ENCODE data around the gene NT5DC2.

NT5DC2 gene

GRCh38 chr3:52533623-52534280 lies at the start of gene NT5DC2:
Gene NT5DC2 (minus strand): TSS chr3:52533857. CDS start chr3:52533737, 120 bp downstream.
- peak; percentile 59 for DNase-seq

DNA sequence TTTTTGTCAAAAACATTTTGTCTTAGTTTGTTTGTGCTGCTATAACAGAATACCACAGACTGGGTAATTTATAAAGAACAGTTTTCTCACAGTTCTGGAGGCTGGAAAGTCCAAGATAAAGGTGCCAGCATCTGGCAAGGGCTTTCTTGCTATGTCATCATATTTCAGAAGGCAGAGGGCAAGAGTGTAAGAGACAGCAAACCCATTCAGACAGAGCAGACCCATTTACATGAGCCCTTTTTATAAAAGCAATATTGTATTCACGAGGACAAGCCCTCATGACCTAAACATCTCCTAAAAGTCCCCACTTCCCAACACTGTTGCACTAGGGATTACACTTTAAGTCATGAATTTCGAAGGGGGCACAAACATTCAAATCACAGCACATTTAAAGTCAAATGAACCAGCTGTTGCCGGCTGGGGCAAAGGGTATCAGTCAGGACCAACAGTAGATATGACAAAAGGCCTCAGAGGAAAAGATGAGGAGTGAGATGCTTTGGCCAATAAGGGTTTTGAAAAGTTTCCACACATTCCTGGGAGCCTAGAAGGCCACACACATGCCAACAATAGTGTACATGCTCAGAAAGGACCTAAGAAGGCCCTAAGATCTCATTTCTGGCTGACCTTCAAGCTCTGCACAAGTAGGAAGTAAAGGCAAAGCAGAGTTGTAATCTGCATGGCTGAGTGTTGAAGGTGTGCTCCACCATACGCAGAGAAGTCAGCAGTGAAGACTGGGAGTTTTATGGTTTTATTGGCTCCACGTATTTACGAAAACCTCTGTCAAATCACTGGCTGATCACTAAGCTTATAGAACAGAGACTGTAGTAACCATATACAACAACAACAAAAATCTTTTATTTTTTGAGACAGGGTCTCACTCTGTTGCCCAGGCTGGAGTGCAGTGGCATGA lies 40.7 kb upstream of the NT5DC2 start:
- no peak for DNase-seq

DNA sequence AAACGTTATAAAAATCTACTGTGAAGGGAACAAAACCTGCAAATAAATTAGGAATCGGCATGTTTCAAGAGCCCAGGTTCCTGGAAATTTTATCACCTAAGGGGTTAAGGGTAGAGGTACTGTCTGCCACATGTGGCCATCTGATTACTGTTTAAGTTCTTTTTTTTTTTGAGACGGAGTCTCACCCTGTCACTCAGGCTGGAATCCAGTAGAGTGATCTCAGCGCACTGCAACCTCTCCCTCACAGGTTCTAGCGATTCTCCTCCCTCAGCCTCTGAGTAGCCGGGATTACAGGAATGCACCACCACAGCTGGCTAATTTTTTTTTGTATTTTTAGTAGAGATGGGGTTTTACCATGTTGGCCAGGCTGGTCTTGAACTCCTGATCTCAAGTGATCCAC lies 38.6 kb upstream of the NT5DC2 start:
- DNase-seq, result no peak

- DNase-seq, result no peak
These were observed 36.4 kb upstream of the NT5DC2 start for GRCh38 chr3:52570076-52570475.

GRCh38 chr3:52568069-52568468 lies 34.4 kb upstream of the NT5DC2 start:
- no peak for DNase-seq

DNA sequence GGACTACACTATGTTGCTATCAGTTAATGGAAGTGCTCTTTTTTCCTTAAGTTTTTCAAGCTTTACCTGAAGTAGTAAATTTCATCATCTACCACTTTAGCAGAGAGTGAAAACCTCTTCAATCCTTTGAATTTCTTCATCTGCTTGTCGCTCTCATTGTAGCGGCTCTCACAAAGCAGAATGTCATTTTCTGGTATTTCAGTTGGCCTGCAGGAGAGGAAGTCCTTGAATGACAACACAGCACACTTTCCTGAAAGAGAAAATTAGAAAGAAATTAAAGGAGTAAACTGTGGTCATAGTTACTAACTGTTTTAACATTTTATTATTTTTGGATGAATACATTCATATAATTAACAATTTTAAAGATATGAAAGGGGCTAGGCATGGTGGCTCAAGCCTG lies 30.3 kb upstream of the NT5DC2 start:
- DNase-seq, result no peak

- DNase-seq, result no peak
These were observed 27.5 kb upstream of the NT5DC2 start for GRCh38 chr3:52561028-52561747.

GRCh38 chr3:52558436-52558835 lies 24.8 kb upstream of the NT5DC2 start:
- no peak for DNase-seq

DNA sequence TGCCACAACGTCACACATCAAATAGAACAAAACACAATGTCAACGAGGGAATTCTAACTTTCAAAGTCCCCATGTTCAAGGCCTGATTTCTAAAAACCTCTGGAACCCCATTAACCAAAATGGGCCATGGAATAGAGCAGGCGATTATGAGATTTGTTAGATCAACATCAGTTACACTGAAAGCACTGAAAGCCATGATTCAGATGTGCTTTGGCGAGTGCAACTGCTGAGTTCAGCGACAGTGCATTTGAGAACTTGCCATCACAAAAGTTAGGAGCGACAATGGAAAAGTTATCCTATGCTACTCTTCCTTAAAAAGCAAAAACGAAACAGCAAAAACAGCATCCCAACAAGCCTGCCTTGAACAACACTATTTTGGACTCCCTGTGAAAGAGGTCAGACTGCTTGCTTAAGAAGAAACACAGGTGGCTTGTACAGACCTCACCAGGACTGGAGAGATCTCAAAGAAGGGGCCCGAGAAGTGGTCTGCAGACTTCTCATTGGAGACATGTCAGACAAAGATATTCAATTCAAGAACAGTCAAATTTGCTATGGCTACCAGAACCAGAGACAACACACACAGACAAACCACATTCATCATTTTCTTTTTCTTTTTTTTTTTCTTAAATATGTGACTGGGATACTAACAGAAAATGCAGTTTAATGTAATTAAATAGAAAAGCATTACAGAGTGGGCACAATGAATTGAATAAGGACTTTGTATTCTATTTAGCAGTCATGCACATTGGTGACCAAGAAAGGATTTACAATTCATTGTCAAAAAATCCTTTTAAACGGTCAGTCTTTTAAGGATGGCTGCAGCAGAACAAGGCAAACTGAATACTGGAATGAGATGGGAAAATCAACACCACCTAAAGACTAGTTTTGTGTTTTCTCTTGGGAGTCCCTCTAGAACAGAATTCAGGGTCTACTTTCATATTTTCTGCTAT lies 23.6 kb upstream of the NT5DC2 start:
- no peak for DNase-seq

DNA sequence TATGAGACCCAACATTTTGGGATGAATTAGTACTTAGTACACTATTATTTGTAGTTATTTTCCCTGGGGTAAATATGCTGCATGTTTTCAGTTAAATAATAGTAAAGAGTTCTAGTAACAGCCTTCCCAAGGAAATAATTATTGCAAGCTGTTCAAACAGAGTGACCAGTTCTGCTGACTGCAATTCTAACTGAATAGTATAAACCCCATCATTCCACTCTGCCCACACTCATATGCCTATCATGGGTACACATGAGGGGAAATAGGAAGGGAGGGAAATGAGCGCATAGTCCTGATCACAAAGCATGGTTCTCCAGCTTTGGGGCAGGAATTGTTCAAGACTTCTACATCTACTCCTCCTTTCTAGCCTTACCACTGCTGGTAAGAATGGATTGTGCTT lies 21.4 kb upstream of the NT5DC2 start:
- no peak for DNase-seq

DNA sequence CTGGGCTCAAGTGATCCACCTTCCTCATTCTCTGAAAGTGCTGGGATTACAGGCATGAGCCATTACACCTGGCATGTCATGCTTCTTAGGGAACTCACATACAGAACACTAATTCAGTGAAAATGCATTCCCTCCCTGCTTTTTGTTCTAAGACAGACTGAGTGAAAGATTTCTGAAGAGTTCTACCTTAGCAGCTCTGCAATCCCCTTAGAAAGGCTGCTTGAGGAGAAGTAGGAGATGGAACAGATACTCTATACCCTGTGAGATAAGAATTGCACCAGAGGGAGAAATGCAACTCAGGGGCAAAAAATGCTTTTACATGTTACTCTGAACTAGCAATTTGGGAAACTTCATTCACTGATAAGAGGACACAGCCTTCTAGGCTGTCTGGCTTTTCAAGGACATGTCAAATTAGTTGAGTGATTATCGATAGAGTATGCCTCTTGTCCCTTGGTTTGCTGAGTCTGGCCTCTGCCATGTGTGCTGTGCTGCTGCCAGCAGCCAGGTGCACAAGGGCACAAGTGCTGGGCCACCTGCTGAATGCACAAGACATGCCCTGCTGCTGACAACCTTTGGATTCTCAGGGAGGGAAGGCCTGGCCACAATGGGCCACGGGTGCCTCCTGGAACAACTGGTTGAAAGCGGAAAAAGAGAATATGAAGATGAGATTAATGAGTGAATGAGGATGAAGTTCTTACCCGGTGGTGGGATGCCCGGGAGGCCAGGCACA lies 20.5 kb upstream of the NT5DC2 start:
- DNase-seq, result no peak

DNA sequence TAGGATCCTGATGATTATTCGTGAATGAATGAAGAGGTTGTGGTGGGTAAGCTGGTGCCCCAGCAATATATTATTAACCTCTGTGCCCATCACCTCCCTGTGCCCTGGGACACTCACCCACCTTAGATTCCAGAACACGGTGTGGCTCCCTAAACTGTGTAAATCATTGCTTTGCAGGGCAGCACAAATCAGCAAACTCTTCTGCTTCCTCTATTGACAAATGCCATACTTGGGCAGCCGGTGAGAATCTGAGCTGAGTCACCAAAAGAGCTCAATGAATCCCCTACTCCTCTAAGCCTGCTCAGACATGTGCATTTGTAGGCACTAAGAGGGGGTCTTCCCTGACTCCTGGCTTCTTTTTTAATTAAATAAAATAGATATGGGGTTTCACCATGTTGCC lies 18.4 kb upstream of the NT5DC2 start:
- no peak for DNase-seq

GRCh38 chr3:52551118-52551517 lies 17.5 kb upstream of the NT5DC2 start:
- no peak for DNase-seq

GRCh38 chr3:52547143-52547542 lies 13.5 kb upstream of the NT5DC2 start:
- DNase-seq, result no peak

GRCh38 chr3:52546111-52546901 lies 12.6 kb upstream of the NT5DC2 start:
- DNase-seq, result no peak

- no peak for DNase-seq
These were observed 11.3 kb upstream of the NT5DC2 start for GRCh38 chr3:52544937-52545336.

GRCh38 chr3:52541050-52541449 lies 7.4 kb upstream of the NT5DC2 start:
- DNase-seq, result no peak

DNA sequence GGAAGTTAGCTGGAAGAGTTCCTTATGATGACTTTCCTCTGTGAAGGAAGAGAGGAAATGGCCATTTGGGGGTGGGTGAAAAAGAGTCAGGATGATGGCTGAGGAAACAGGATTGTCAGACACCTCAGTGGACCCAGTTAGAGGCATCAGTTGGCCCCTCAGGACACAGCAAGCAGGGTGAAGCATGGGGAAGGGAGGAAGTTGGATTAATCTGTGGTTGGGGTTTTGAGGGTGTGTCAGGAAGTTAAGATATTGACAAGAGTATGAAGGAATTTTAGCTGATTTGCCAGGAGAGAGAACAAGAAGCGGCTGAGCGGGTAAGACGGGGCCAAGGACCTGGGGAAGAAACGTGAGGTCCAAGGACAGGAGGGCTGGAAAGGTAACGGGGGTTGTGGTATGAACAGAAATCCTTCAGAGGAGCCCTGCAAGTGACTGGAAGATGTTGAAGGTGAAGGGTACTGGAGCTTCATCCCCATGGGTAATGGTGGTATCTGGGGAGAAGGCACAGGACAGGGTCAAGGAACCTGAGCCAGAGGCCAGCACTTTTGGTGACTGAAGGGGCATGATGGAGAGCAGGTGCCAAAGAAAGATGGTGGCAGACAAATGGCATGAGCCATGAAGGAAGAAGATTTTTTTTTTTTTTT lies 5.5 kb upstream of the NT5DC2 start:
- peak; percentile 71 for DNase-seq

- DNase-seq, result no peak
These were observed 4.2 kb upstream of the NT5DC2 start for GRCh38 chr3:52537726-52538421.

DNA sequence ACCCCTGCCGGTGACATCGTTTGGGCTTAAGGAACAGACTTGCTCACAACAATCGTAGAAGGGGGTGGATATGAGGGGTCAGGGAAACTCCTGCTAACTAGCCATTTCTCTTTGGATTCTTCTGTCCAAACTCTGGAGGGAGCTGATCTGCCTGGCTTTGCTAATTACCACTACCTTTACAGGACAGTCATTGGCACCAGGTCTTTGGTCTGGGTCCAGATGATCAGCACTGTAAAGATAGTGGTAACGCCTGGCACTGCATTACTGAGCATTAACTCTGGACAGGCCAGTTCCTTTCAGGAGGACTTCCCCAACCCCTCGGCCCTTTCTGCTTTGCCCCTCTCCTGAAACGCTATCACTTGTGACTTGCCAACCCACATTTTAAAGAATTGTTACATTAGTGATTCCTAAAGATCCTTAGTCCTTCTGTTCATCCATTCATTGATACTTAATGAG lies 3.5 kb upstream of the NT5DC2 start:
- no peak for DNase-seq

Data from MV-4-11 (cell line).